Mesothelial cell of epicardium (in vitro differentiated cells): ENCODE measurements around the gene AKNA. TPM values are rescaled to one million over a fixed set of nuclear protein-coding genes. Genes with fewer than 3 reads are reported as not detected.
A peak's percentile ranks its signal among the peaks of the same experiment; 100 is the strongest.

Experiments used
- DNase-seq, 2 experiments: peaks; one replicate each; pipeline ENCODE4 v3.0.0; 2021; ENCODE audit warnings: low spot score in 2 of 2; ENCODE audit not compliant: unreplicated experiment in 2 of 2
- H3K27ac Mint-ChIP-seq: 2 replicates; pipeline ENCODE4 v1.8.0; 2021; ENCODE audit warnings: mixed read lengths
- H3K27me3 Mint-ChIP-seq: 2 replicates; pipeline ENCODE4 v1.8.0; 2021; ENCODE audit warnings: low read depth, mixed read lengths
- H3K36me3 Mint-ChIP-seq: 2 replicates; pipeline ENCODE4 v1.8.0; 2021; ENCODE audit warnings: mixed read lengths
- H3K4me1 Mint-ChIP-seq: 2 replicates; pipeline ENCODE4 v1.8.0; 2021; ENCODE audit warnings: mixed read lengths
- H3K4me3 Mint-ChIP-seq: 2 replicates; pipeline ENCODE4 v1.8.0; 2021; ENCODE audit warnings: mild to moderate bottlenecking, moderate library complexity, mixed read lengths
- H3K9me3 Mint-ChIP-seq: 2 replicates; pipeline ENCODE4 v1.8.0; 2021; ENCODE audit warnings: mixed read lengths
- CTCF ChIP-seq: fragments of 200-600 bp; sonication (generic); IDR thresholded peaks from one replicate; pipeline ENCODE4 v1.5.0; 2021; ENCODE audit warnings: antibody characterized with exemption; ENCODE audit not compliant: unreplicated experiment
- total RNA-seq: library from RNA; stranded (reverse); gene quantifications from 3 replicates; pipeline ENCODE4 v1.2.1, GENCODE V29; 2021

AKNA gene
- total RNA-seq, 1 donor from 2014 or later, result 23.1 TPM

- peak; percentile 48 to 75 for DNase-seq
- peak; percentile 41 for TF ChIP-seq CTCF
- Mint-ChIP-seq H3K36me3 (peaks cover 3% of the 10 kb centered on the region), H3K27me3 (no peaks in the 10 kb centered on the region), H3K9me3 (no peaks in the 10 kb centered on the region), H3K4me3 (no peak overlapping the region), H3K27ac (no peak overlapping the region), H3K4me1 (peaks cover 12% of the 10 kb centered on the region)
These were observed 17.7 kb upstream of the AKNA start for GRCh38 chr9:114405294-114406034.

- Mint-ChIP-seq H3K4me3 (no peak overlapping the region), H3K4me1 (peaks cover 12% of the 10 kb centered on the region), H3K36me3 (peaks cover 3% of the 10 kb centered on the region), H3K9me3 (no peaks in the 10 kb centered on the region), H3K27ac (no peak overlapping the region), H3K27me3 (no peaks in the 10 kb centered on the region)
- DNase-seq, result no peak
- no peak for TF ChIP-seq CTCF
These were observed 16.7 kb upstream of the AKNA start for GRCh38 chr9:114404531-114404930.

- Mint-ChIP-seq H3K36me3 (peaks cover 3% of the 10 kb centered on the region), H3K4me1 (peaks cover 12% of the 10 kb centered on the region), H3K27me3 (no peaks in the 10 kb centered on the region), H3K9me3 (no peaks in the 10 kb centered on the region), H3K4me3 (no peak overlapping the region), H3K27ac (no peak overlapping the region)
- TF ChIP-seq CTCF, result no peak
- DNase-seq, result no peak
These were observed 15.5 kb upstream of the AKNA start for GRCh38 chr9:114403153-114403756.

GRCh38 chr9:114401344-114401743 lies 13.6 kb upstream of the AKNA start:
- H3K36me3 Mint-ChIP-seq, result peaks cover 2% of the 10 kb centered on the region
- H3K27ac Mint-ChIP-seq, result no peak overlapping the region
- DNase-seq, result no peak
- no peaks in the 10 kb centered on the region for H3K27me3 Mint-ChIP-seq
- H3K9me3 Mint-ChIP-seq, result no peaks in the 10 kb centered on the region
- H3K4me1 Mint-ChIP-seq, result peaks cover 23% of the 10 kb centered on the region
- H3K4me3 Mint-ChIP-seq, result no peak overlapping the region
- TF ChIP-seq CTCF, result no peak

- no peaks in the 10 kb centered on the region for H3K36me3 Mint-ChIP-seq
- H3K4me1 Mint-ChIP-seq, result peaks cover 23% of the 10 kb centered on the region
- no peak for TF ChIP-seq CTCF
- no peak overlapping the region for H3K27ac Mint-ChIP-seq
- no peak overlapping the region for H3K4me3 Mint-ChIP-seq
- no peaks in the 10 kb centered on the region for H3K27me3 Mint-ChIP-seq
- H3K9me3 Mint-ChIP-seq, result no peaks in the 10 kb centered on the region
- no peak for DNase-seq
These were observed 13.0 kb upstream of the AKNA start for GRCh38 chr9:114400772-114401171.
